ENCODE data around the gene CACNB1.
A peak's percentile ranks its signal among the peaks of the same experiment; 100 is the strongest.
"Not testable (repeated sequence)": the region's sequence is repeated elsewhere in the genome, so short reads cannot be mapped to it uniquely, and the experiment has no call there.

The CACNB1 gene

GRCh38 chr17:39151150-39151942 lies 46.1 kb downstream of the CACNB1 start, which contains the start of gene PLXDC1:
PLXDC1 (minus strand) TSS chr17:39151637; CDS start chr17:39151437, 200 bp downstream.
- no peak for DNase-seq

DNA sequence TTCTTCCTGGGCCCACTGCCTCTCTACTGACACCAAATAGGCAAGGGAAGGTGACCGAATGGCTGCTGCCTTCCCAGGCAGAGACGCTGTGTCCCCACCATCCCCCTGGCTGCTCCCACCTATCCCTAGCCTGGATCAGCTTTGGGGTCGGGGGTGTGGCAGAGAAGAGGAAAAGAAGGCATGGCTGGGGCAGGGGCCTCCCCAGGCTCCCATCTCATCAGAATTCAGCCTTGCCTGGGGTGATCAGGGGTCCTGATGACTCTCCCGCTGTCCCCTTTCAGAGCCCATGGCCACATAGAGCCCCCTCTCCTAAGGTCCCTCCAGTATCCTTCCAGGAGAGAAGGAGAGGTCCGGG lies 46.7 kb downstream of the CACNB1 start:
- no peak for DNase-seq

- DNase-seq: no peak
Observed at GRCh38 chr17:39150104-39150634, 47.3 kb downstream of the CACNB1 start.

GRCh38 chr17:39147221-39148185 lies 50.0 kb downstream of the CACNB1 start:
- no peak for DNase-seq

- DNase-seq: no peak
Observed at GRCh38 chr17:39146273-39146672, 51.2 kb downstream of the CACNB1 start.

- no peak for DNase-seq
Observed at GRCh38 chr17:39145143-39145542, 52.3 kb downstream of the CACNB1 start.

DNA sequence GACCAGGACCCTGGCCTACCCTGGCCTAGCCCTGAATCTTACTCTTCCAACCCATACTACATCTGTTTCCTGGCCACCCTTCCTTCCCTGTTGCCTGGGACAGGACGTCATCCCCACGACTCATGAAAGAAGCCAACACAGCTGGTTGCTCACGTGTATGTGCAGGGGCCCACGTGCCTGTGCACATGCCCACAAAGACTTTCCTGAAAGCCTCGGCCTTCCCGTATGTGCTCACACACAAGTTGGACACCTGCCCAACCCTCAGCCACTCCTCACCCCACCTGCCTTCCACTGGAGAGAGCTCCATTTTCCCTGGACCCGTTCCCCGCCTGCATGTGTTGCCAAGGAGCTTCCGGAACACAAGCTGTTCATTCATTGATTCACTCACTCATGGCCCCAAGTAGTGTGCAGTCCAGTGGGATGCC lies 53.0 kb downstream of the CACNB1 start:
- DNase-seq: peak; percentile 62

DNA sequence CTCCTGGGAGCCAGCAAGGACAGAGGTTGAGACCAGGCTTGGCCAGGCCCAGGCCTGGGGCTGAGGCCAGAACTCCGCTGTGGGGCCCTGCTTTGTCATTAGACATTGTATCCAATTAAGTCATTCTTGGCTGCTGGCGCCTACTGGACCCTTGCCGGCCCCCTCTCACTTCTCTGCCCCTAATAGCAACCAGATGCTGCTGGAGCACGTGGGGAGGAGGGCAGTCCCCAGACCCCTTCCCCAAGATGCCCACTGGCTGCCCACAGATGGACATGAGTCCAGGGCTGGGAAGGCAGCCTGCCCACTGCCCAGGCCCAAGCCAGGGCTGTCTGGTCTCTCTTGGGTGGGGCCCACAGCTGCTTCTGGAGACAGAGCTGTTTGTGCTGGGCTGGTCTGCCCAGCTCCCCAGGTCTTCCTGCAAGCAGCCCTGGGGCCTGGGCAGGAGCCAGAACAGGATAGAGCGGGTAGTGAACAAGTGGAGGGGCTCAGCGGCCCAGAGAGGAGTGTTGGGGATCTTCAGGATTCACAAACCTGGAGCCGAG lies 53.8 kb downstream of the CACNB1 start:
- no peak for DNase-seq

GRCh38 chr17:39141915-39142664 lies 55.4 kb downstream of the CACNB1 start:
- no peak for DNase-seq

DNA sequence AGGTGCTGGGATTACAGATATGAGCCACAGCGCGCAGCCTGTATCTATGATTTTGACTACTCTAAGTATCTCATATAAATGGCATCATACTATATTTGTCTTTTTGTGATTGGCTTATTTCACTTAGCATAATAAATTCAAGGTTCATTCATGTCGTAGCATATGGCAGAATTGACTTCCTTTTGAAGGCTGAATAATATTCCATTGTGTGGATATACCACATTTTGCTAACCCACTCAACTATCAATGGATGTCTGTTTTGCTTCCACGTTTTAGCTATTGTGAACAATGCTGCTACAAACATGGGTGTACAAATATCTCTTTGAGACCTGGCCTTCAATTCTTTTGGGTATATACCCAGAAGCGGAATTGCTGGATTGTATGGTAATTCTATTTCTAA lies 56.2 kb downstream of the CACNB1 start:
- no peak for DNase-seq

DNA sequence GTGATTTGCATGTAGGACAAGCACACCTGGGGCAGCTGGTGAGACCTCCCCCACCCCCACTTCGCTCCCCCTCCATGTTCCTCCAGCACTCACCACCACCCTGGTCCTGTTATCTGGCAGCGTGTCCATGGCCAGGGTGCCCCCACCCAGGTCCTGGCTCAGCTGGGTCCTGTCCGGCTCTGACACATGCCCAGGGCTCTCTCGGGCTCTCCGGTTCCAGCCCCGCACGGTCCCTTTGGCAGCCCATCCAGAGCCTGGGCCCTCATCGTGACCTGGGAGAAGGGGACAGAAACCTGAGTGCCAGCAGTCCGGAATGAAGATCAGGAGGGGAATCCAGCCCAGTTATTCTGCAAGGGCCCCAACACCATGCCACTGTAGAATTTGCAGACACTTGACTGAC lies 57.9 kb downstream of the CACNB1 start:
- no peak for DNase-seq

GRCh38 chr17:39139161-39139511 lies 58.3 kb downstream of the CACNB1 start:
- peak; percentile 94 for DNase-seq

DNA sequence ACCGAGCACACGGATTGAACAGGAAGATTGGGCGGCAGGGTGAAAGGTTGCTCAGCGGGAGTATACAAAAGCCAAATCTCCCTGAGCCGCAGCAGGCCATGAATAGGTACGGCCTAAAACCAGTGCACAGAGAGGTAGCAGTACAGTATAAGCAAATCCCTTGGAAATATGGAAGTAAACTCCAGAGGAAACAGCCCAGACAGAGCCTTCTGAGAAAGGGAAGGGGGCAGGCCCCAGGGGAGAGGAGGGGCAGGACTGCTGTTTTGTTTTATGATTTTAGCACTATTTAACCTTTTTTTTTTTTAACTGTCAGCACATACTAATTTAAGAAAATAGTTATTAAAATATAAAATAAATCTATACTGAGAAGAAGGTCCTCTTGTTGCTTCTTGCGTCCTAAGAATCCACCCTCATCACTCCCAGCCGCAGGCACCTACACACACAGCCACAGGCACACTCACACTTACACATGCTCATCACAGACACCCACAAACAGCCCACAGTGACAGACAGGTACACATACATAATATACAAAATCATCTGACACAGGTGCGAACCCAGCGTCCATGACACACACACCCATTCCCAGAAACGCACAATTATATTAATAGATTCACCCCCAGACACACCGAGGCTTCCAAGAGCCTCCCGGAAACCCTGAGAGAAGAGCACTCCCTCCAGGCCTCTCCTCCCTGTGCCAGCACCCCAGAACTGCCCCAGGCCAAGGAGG lies 58.9 kb downstream of the CACNB1 start:
- DNase-seq: peak; percentile 48

DNA sequence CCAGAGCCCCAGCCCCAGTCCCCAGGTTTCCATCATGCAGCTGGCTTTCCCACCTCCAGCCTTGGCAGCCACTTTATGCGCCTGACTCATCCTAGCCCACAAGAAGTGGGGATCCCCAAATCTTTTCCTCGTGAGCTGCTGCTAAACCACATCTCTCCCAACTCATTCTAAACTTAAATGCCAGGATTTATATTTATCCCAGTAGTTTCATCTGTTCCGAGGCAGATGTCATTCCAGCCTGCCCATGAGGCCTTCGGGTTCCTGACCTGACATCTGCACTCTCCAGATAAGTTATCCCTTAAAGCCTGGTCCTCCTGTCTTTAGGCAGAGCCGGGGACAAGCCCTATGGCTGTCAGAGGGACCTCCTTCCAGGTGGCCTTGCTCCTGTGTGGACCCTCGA lies 62.6 kb downstream of the CACNB1 start:
- no peak for DNase-seq

- DNase-seq: peak; percentile 85
Observed at GRCh38 chr17:39132192-39132610, 65.3 kb downstream of the CACNB1 start.

- peak; percentile 26 for DNase-seq
Observed at GRCh38 chr17:39131616-39132015, 65.9 kb downstream of the CACNB1 start.

GRCh38 chr17:39130205-39130604 lies 67.3 kb downstream of the CACNB1 start:
- DNase-seq: no peak

- not testable (repeated sequence) for DNase-seq
Observed at GRCh38 chr17:39129544-39129943, 67.9 kb downstream of the CACNB1 start.

GRCh38 chr17:39126436-39126835 lies 71.0 kb downstream of the CACNB1 start:
- no peak for DNase-seq

DNA sequence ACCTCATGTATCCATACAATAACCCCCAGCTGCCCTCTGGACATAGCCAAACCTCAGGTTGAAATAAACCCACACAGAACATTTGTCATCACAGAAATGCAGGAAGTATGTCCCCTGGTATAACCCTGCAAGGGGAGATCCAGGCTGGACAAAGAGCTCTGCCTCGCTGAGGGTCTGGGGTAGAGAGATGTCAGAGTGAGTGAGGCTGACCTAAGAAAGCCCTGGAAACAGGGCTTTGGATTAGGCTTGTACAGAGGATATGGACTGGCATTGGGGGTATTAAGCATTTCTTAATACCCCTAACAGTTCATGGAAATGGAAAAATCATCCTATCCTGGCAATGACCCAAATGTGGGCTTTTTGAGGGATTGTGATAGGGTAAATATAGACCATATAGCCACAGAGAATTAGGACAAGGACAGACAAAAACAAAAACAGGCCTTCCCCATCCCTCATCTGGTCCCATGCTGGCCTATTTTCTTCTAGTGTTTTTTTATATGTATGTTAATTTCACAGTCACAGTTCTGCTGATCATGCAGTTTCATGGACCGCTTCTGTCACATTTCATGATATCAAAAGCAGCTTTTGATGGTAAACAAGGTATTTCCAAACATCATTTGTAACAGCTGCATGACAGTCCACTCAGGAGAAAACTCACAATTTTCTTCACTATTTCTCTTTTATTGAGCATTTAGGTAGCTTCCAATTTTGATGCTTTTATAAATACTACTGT lies 72.2 kb downstream of the CACNB1 start:
- DNase-seq: no peak

- no peak for DNase-seq
Observed at GRCh38 chr17:39123627-39124026, 73.8 kb downstream of the CACNB1 start.
